Neural progenitor cell (in vitro differentiated cells): Measurements from ENCODE around the gene DRG1. TPM values are rescaled to one million over a fixed set of nuclear protein-coding genes. Genes with fewer than 3 reads are reported as not detected.

Source experiments
- DNase-seq: peaks from one replicate; pipeline ENCODE4 v3.0.0-alpha.2; 2016; ENCODE audit warnings: low spot score
- H2AFZ ChIP-seq: fragments of 200-600 bp; sonication (generic); replicated peaks from 2 replicates; pipeline ENCODE4 v1.6.1; 2016; ENCODE audit warnings: antibody characterized with exemption
- H3F3A ChIP-seq: fragments of 200-600 bp; sonication (generic); 2 replicates; pipeline ENCODE4 v1.6.1; 2016; ENCODE audit warnings: antibody characterized with exemption, low read depth
- H3K27ac ChIP-seq: fragments of 200-600 bp; sonication (generic); 2 replicates; pipeline ENCODE4 v1.5.1; 2016; ENCODE audit warnings: mild to moderate bottlenecking
- H3K27me3 ChIP-seq: fragments of 200-600 bp; sonication (generic); 2 replicates; pipeline ENCODE4 v1.6.1; 2016; ENCODE audit warnings: mild to moderate bottlenecking, moderate library complexity
- H3K36me3 ChIP-seq: fragments of 200-600 bp; sonication (generic); 2 replicates; pipeline ENCODE4 v1.5.1; 2016
- H3K4me1 ChIP-seq: fragments of 200-600 bp; sonication (generic); 2 replicates; pipeline ENCODE4 v1.6.1; 2016; ENCODE audit warnings: mixed run types
- H3K4me2 ChIP-seq: fragments of 200-600 bp; sonication (generic); 2 replicates; pipeline ENCODE4 v1.6.1; 2016
- H3K4me3 ChIP-seq: fragments of 200-600 bp; sonication (generic); 2 replicates; pipeline ENCODE4 v1.5.1; 2016
- H3K79me2 ChIP-seq: fragments of 200-600 bp; sonication (generic); 2 replicates; pipeline ENCODE4 v1.6.1; 2016; ENCODE audit warnings: low read depth
- H3K9ac ChIP-seq: fragments of 200-600 bp; sonication (generic); 2 replicates; pipeline ENCODE4 v1.6.1; 2016
- H3K9me3 ChIP-seq: fragments of 200-600 bp; sonication (generic); 2 replicates; pipeline ENCODE4 v1.5.1; 2016; ENCODE audit warnings: low read depth
- H4K20me1 ChIP-seq: fragments of 200-600 bp; sonication (generic); 2 replicates; pipeline ENCODE4 v1.6.1; 2016; ENCODE audit warnings: low read depth
- H3K27ac Mint-ChIP-seq: 3 replicates; pipeline ENCODE4 v1.8.0; 2021; ENCODE audit warnings: mixed read lengths
- H3K27me3 Mint-ChIP-seq: 2 replicates; pipeline ENCODE4 v1.8.0; 2022; ENCODE audit warnings: low read depth, mild to moderate bottlenecking, inconsistent platforms, moderate library complexity, mixed read lengths; ENCODE audit not compliant: insufficient read depth
- H3K36me3 Mint-ChIP-seq: 3 replicates; pipeline ENCODE4 v1.8.0; 2021; ENCODE audit warnings: mixed read lengths
- H3K4me1 Mint-ChIP-seq: 3 replicates; pipeline ENCODE4 v1.8.0; 2021; ENCODE audit warnings: mixed read lengths
- H3K4me3 Mint-ChIP-seq: 3 replicates; pipeline ENCODE4 v1.8.0; 2021; ENCODE audit warnings: mild to moderate bottlenecking, moderate library complexity, mixed read lengths
- H3K9me3 Mint-ChIP-seq: 3 replicates; pipeline ENCODE4 v1.8.0; 2020; ENCODE audit warnings: mixed read lengths
- EZH2 ChIP-seq: fragments of 200-600 bp; sonication (generic); IDR thresholded peaks from 2 replicates; pipeline ENCODE4 v1.6.1; 2017; ENCODE audit warnings: antibody characterized with exemption, mild to moderate bottlenecking, moderate library complexity
- EZH2phosphoT487 ChIP-seq: fragments of 200-600 bp; sonication (generic); IDR thresholded peaks from 2 replicates; pipeline ENCODE4 v1.6.1; 2017; ENCODE audit warnings: antibody characterized with exemption
- total RNA-seq: library from RNA; depleted of rRNA; stranded (reverse); fragments of >200 nt; gene quantifications from 2 replicates; pipeline ENCODE4 v1.2.3, GENCODE V29; 2015; ENCODE audit warnings: low replicate concordance
- TF ChIP-seq, protein P1 (sequence below): fragments of 200-600 bp; sonication (generic); IDR thresholded peaks from 2 replicates; pipeline ENCODE4 v1.5.1; 2017; ENCODE audit warnings: antibody characterized with exemption, mild to moderate bottlenecking

Gene DRG1
- total RNA-seq, 1 donor from 2014 or later, result 78.9 TPM

- no peaks in the 10 kb centered on the region for H3F3A ChIP-seq
- no peak overlapping the region for H3K4me2 ChIP-seq
- H2AFZ ChIP-seq, result no peak overlapping the region
- H3K4me3 ChIP-seq, result no peak overlapping the region
- no peak for TF ChIP-seq EZH2
- no peak for TF ChIP-seq EZH2phosphoT487
- TF ChIP-seq, protein P1, sequence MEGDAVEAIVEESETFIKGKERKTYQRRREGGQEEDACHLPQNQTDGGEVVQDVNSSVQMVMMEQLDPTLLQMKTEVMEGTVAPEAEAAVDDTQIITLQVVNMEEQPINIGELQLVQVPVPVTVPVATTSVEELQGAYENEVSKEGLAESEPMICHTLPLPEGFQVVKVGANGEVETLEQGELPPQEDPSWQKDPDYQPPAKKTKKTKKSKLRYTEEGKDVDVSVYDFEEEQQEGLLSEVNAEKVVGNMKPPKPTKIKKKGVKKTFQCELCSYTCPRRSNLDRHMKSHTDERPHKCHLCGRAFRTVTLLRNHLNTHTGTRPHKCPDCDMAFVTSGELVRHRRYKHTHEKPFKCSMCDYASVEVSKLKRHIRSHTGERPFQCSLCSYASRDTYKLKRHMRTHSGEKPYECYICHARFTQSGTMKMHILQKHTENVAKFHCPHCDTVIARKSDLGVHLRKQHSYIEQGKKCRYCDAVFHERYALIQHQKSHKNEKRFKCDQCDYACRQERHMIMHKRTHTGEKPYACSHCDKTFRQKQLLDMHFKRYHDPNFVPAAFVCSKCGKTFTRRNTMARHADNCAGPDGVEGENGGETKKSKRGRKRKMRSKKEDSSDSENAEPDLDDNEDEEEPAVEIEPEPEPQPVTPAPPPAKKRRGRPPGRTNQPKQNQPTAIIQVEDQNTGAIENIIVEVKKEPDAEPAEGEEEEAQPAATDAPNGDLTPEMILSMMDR, result no peak
- Mint-ChIP-seq H3K27me3 (no peaks in the 10 kb centered on the region), H3K4me3 (no peak overlapping the region), H3K36me3 (peaks cover 48% of the 10 kb centered on the region), H3K9me3 (no peaks in the 10 kb centered on the region), H3K4me1 (no peaks in the 10 kb centered on the region), H3K27ac (no peak overlapping the region)
- no peak overlapping the region for H3K27ac ChIP-seq
- H3K79me2 ChIP-seq, result no peaks in the 10 kb centered on the region
- no peak for DNase-seq
- no peaks in the 10 kb centered on the region for H3K27me3 ChIP-seq
- H3K36me3 ChIP-seq, result peaks cover 6% of the 10 kb centered on the region
- no peaks in the 10 kb centered on the region for H4K20me1 ChIP-seq
- H3K9me3 ChIP-seq, result no peaks in the 10 kb centered on the region
- no peaks in the 10 kb centered on the region for H3K4me1 ChIP-seq
- H3K9ac ChIP-seq, result no peak overlapping the region
These were observed 32.5 kb downstream of the DRG1 start for GRCh38 chr22:31431950-31432349.

GRCh38 chr22:31436132-31436531, 36.7 kb downstream of the DRG1 start:
- Mint-ChIP-seq H3K4me1 (no peaks in the 10 kb centered on the region), H3K9me3 (no peaks in the 10 kb centered on the region), H3K36me3 (peaks cover 42% of the 10 kb centered on the region), H3K27ac (no peak overlapping the region), H3K27me3 (no peaks in the 10 kb centered on the region), H3K4me3 (no peak overlapping the region)
- no peaks in the 10 kb centered on the region for H3K9me3 ChIP-seq
- no peak overlapping the region for H3K27ac ChIP-seq
- no peak for DNase-seq
- H3K36me3 ChIP-seq, result no peaks in the 10 kb centered on the region
- TF ChIP-seq, protein P1, result no peak
- no peak for TF ChIP-seq EZH2phosphoT487
- no peak for TF ChIP-seq EZH2
- no peaks in the 10 kb centered on the region for H4K20me1 ChIP-seq
- no peak overlapping the region for H3K9ac ChIP-seq
- H3K4me1 ChIP-seq, result no peaks in the 10 kb centered on the region
- no peaks in the 10 kb centered on the region for H3K79me2 ChIP-seq
- H3K4me2 ChIP-seq, result no peak overlapping the region
- no peak overlapping the region for H2AFZ ChIP-seq
- no peaks in the 10 kb centered on the region for H3K27me3 ChIP-seq
- H3K4me3 ChIP-seq, result no peak overlapping the region
- no peaks in the 10 kb centered on the region for H3F3A ChIP-seq

DNA sequence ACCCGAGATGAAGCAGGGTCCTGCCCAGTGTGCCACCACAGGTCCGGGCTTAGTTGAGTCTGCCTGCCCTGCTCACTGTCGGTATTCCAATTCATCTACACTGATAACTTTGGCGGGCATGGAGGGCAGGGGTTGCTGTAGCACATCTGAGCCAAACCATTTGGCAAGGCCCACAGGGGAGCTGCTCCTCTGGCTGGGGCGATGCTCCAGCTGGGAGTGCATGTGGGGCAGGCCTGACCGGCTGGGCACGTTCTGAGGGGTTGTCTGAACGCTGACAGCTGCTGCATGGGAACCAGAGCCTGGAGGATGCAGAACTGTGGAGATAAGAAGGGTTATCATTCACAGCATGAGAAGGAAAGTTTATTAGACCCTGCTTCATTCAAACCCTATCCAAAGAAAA, 40.4 kb downstream of the DRG1 start:
- H3K27ac ChIP-seq, result no peak overlapping the region
- H3K4me1 ChIP-seq, result peaks cover 16% of the 10 kb centered on the region
- DNase-seq, result no peak
- H3K27me3 Mint-ChIP-seq, result peaks cover 2% of the 10 kb centered on the region
- no peak for TF ChIP-seq EZH2phosphoT487
- TF ChIP-seq, protein P1, result no peak
- no peak for TF ChIP-seq EZH2
- no peaks in the 10 kb centered on the region for H3K9me3 ChIP-seq
- no peak overlapping the region for H3K27ac Mint-ChIP-seq
- peaks cover 38% of the 10 kb centered on the region for H3K36me3 Mint-ChIP-seq
- no peaks in the 10 kb centered on the region for H3K36me3 ChIP-seq
- peaks cover 17% of the 10 kb centered on the region for H4K20me1 ChIP-seq
- H3K4me3 ChIP-seq, result no peak overlapping the region
- H2AFZ ChIP-seq, result no peak overlapping the region
- no peaks in the 10 kb centered on the region for H3K4me1 Mint-ChIP-seq
- no peak overlapping the region for H3K9ac ChIP-seq
- H3K79me2 ChIP-seq, result no peaks in the 10 kb centered on the region
- H3K4me2 ChIP-seq, result no peak overlapping the region
- no peak overlapping the region for H3K4me3 Mint-ChIP-seq
- no peaks in the 10 kb centered on the region for H3K9me3 Mint-ChIP-seq
- H3K27me3 ChIP-seq, result no peaks in the 10 kb centered on the region
- H3F3A ChIP-seq, result peaks cover 18% of the 10 kb centered on the region
